Measurements from ENCODE around the gene PFKFB3. TPM values are rescaled to one million over a fixed set of nuclear protein-coding genes. Genes with fewer than 3 reads are reported as not detected.

The PFKFB3 gene
- total and polyA plus RNA-seq, 2 of the 4 experiments (the other 2 are of a cell fraction): 34.1 to 45.5 TPM

GRCh38 chr10:6297522-6297921 lies 94.8 kb downstream of the PFKFB3 start:
- no peak overlapping the region for H4K8ac ChIP-seq (ENCODE audit: low read depth in 2 of 2, low read length in 2 of 2)
- H3K9me3 ChIP-seq (ENCODE audit: control insufficient read depth, insufficient read depth, low read length): no peaks in the 10 kb centered on the region
- TF ChIP-seq MAZ (IDR thresholded peaks at IDR 0.05; ENCODE audit: borderline replicate concordance, low read depth, low read length) (no peak), BHLHE40 (IDR thresholded peaks at IDR 0.05; ENCODE audit: low read depth, low read length) (no peak), MXI1 (IDR thresholded peaks at IDR 0.05; ENCODE audit: borderline replicate concordance, low read depth, low read length) (no peak), CHD1 (IDR thresholded peaks at IDR 0.05; ENCODE audit: low read depth, low read length) (no peak), RFX5 (IDR thresholded peaks at IDR 0.05; ENCODE audit: low read depth, low read length) (no peak), RCOR1 (IDR thresholded peaks at IDR 0.05; ENCODE audit: insufficient replicate concordance, low read length) (no peak), NFE2L2 (IDR thresholded peaks at IDR 0.05; ENCODE audit: low read depth, low read length) (no peak), RAD21 (IDR thresholded peaks at IDR 0.05; ENCODE audit: low read length) (no peak)
- TF ChIP-seq, protein P1, sequence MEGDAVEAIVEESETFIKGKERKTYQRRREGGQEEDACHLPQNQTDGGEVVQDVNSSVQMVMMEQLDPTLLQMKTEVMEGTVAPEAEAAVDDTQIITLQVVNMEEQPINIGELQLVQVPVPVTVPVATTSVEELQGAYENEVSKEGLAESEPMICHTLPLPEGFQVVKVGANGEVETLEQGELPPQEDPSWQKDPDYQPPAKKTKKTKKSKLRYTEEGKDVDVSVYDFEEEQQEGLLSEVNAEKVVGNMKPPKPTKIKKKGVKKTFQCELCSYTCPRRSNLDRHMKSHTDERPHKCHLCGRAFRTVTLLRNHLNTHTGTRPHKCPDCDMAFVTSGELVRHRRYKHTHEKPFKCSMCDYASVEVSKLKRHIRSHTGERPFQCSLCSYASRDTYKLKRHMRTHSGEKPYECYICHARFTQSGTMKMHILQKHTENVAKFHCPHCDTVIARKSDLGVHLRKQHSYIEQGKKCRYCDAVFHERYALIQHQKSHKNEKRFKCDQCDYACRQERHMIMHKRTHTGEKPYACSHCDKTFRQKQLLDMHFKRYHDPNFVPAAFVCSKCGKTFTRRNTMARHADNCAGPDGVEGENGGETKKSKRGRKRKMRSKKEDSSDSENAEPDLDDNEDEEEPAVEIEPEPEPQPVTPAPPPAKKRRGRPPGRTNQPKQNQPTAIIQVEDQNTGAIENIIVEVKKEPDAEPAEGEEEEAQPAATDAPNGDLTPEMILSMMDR (conservative IDR thresholded peaks at IDR 0.05; ENCODE audit: low read depth, low read length): no peak
- no peak overlapping the region for H4K5ac ChIP-seq (ENCODE audit: low read depth, low read length)
- in situ Hi-C loops (cut with MboI; ENCODE audit: low sequenced_read_pairs) (no loop called here), intact Hi-C loops (cut with micrococcal nuclease) (no loop called here), dilution Hi-C loops (cut with HindIII; ENCODE audit: low sequenced_read_pairs, unreplicated experiment) (no loop called here)
- no peak for ATAC-seq (ENCODE audit: low read depth)
- H3K56ac ChIP-seq (ENCODE audit: extremely low read depth, insufficient read depth, low read length): no peak overlapping the region
- H2AK5ac ChIP-seq (ENCODE audit: low read depth, low read length): no peak overlapping the region
- H2AK9ac ChIP-seq (replicated peaks; ENCODE audit: low read depth, low read length, poor library complexity): no peak overlapping the region
- no peak overlapping the region for H3K23ac ChIP-seq (ENCODE audit: low read depth, low read length)
- no peak overlapping the region for H4K91ac ChIP-seq (ENCODE audit: insufficient read depth, low read depth, low read length)
- H3K4me1 ChIP-seq (ENCODE audit: control insufficient read depth, insufficient read depth, low read length): peaks cover 7% of the 10 kb centered on the region; the same call in 1 of the 2 replicates
- H3K9ac ChIP-seq (ENCODE audit: low read depth, low read length): no peak overlapping the region
- no peak overlapping the region for H3K4me2 ChIP-seq (ENCODE audit: low read depth, low read length)
- no peaks in the 10 kb centered on the region for H4K20me1 ChIP-seq (ENCODE audit: insufficient read depth, low read length)
- H3K79me1 ChIP-seq (ENCODE audit: low read depth in 1 of 2, low read length in 2 of 2): no peaks in the 10 kb centered on the region
- no peak overlapping the region for H2BK5ac ChIP-seq (ENCODE audit: low read depth, low read length, poor library complexity, severe bottlenecking)
- no peak overlapping the region for H2BK15ac ChIP-seq (ENCODE audit: low read depth, low read length)
- BruUV-seq (replicated peaks): no TSS peak
- no peak overlapping the region for H3K4ac ChIP-seq (ENCODE audit: low read depth, low read length)
- no peak overlapping the region for H2BK20ac ChIP-seq (ENCODE audit: low read depth, low read length)
- ChIA-PET CTCF (no interaction called here), POLR2A (ENCODE audit: unreplicated experiment) (no interaction called here)
- no peak for DNase-seq
- no peak overlapping the region for H2BK120ac ChIP-seq (ENCODE audit: low read depth, low read length)
- H3K14ac ChIP-seq (replicated peaks; ENCODE audit: low read depth, low read length): no peak overlapping the region
- no peak overlapping the region for H3K27ac ChIP-seq (ENCODE audit: insufficient read depth, low read length)
- no peaks in the 10 kb centered on the region for H3K27me3 ChIP-seq (ENCODE audit: control insufficient read depth, insufficient read depth, low read length)
- peaks cover 3% of the 10 kb centered on the region; the same call in 1 of the 2 replicates for H3K9me1 ChIP-seq (ENCODE audit: insufficient read depth, low read length)
- H3K36me3 ChIP-seq (ENCODE audit: control insufficient read depth, insufficient read depth, low read length): no peaks in the 10 kb centered on the region
- WGBS, 2 experiments (ENCODE audit: extremely low coverage in 2 of 2, insufficient read length in 1 of 2): 56% methylated on average over 3 of the region's 7 CpGs; no CpG with 5 or more reads in 1 of the 2 experiments
- no peak overlapping the region for H2AFZ ChIP-seq (replicated peaks; ENCODE audit: low read length, poor library complexity)
- no peak overlapping the region for H3K4me3 ChIP-seq (ENCODE audit: insufficient read depth, low read depth, low read length)
- no peak overlapping the region for H3K18ac ChIP-seq (ENCODE audit: low read depth, low read length)
